Thymus (tissue), 14 donors: ENCODE measurements around the gene CHIC1. TPM values are rescaled to one million over a fixed set of nuclear protein-coding genes. Genes with fewer than 3 reads are reported as not detected.
"Not testable (repeated sequence)": the region's sequence is repeated elsewhere in the genome, so short reads cannot be mapped to it uniquely, and the experiment has no call there.

Source experiments
- DNase-seq, 9 donors: peaks; one replicate each; pipeline ENCODE4 v3.0.0-alpha.2; 2013; ENCODE audit warnings: low spot score in 9 of 9, low read depth in 6 of 9, missing footprints in 1 of 9
- H3K27ac ChIP-seq, 2 donors: one replicate each; pipeline ENCODE4 v1.5.1; 2013; ENCODE audit warnings: control low read depth in 1 of 2, low read depth in 1 of 2, low read length in 1 of 2, mild to moderate bottlenecking in 1 of 2, moderate library complexity in 1 of 2
- H3K27me3 ChIP-seq, 2 donors: one replicate each; pipeline ENCODE4 v1.5.1; 2013; ENCODE audit warnings: low read length in 1 of 2; ENCODE audit not compliant: control insufficient read depth in 2 of 2, insufficient read depth in 1 of 2
- H3K36me3 ChIP-seq, 2 donors: one replicate each; pipeline ENCODE4 v1.5.1; 2013; ENCODE audit warnings: low read length in 1 of 2, mild to moderate bottlenecking in 1 of 2, moderate library complexity in 1 of 2; ENCODE audit not compliant: control insufficient read depth in 2 of 2, insufficient read depth in 2 of 2
- H3K4me1 ChIP-seq, 2 donors: one replicate each; pipeline ENCODE4 v1.5.1; 2013; ENCODE audit warnings: low read length in 2 of 2; ENCODE audit not compliant: control insufficient read depth in 2 of 2, insufficient read depth in 2 of 2
- H3K4me3 ChIP-seq, 2 donors: one replicate each; pipeline ENCODE4 v1.5.1; 2013; ENCODE audit warnings: low read length in 2 of 2, control low read depth in 1 of 2, mild to moderate bottlenecking in 1 of 2
- H3K9me3 ChIP-seq, 2 donors: one replicate each; pipeline ENCODE4 v1.5.1; 2013; ENCODE audit warnings: low read length in 1 of 2, mild to moderate bottlenecking in 1 of 2; ENCODE audit not compliant: control insufficient read depth in 2 of 2, insufficient read depth in 1 of 2
- WGBS: extraction: QIAGEN DNeasy Blood & Tissue Kit; methylation state at CpG from one replicate; pipeline ENCODE4 v1.1.7; 2013; 5-methylcytosine and 5-hydroxymethylcytosine counted together
- long read RNA-seq, 10 donors: transcript quantifications; one replicate each; lab custom pipeline, GENCODE V29; 2026
- polyA plus RNA-seq: library from polyadenylated mRNA; stranded (reverse); fragments of 200-250 nt; gene quantifications from one replicate; pipeline ENCODE4 v1.2.3, GENCODE V29; 2013
- total RNA-seq: library from RNA; stranded (reverse); fragments of 120-200 nt; gene quantifications from one replicate; pipeline ENCODE4 v1.2.4, GENCODE V29; 2013
- donor health status: healthy.

The CHIC1 gene
- 5.1 TPM for total RNA-seq
- polyA plus RNA-seq, result 3.7 TPM
- long read RNA-seq, donor 1, full-length matches to known transcripts, result 1 of 1 reads
- long read RNA-seq, donor 1, partial matches to known transcripts, result 0 of 1 reads
- long read RNA-seq, donor 1, other reads (novel, unspliced or antisense), result 0 of 1 reads
- long read RNA-seq, donor 2, full-length matches to known transcripts, result 2 of 2 reads
- long read RNA-seq, donor 2, partial matches to known transcripts, result 0 of 2 reads
- long read RNA-seq, donor 2, other reads (novel, unspliced or antisense), result 0 of 2 reads
- long read RNA-seq, donor 3, full-length matches to known transcripts, result 1 of 1 reads
- long read RNA-seq, donor 3, partial matches to known transcripts, result 0 of 1 reads
- long read RNA-seq, donor 3, other reads (novel, unspliced or antisense), result 0 of 1 reads
- long read RNA-seq, donor 4, result 0 reads
- long read RNA-seq, donor 5, full-length matches to known transcripts, result 1 of 1 reads
- long read RNA-seq, donor 5, partial matches to known transcripts, result 0 of 1 reads
- long read RNA-seq, donor 5, other reads (novel, unspliced or antisense), result 0 of 1 reads
- long read RNA-seq, donor 6, result 0 reads
- long read RNA-seq, donor 7, result 0 reads
- long read RNA-seq, donor 8, full-length matches to known transcripts, result 1 of 1 reads
- long read RNA-seq, donor 8, partial matches to known transcripts, result 0 of 1 reads
- long read RNA-seq, donor 8, other reads (novel, unspliced or antisense), result 0 of 1 reads
- long read RNA-seq, donor 9, result 0 reads
- long read RNA-seq, donor 10, result 0 reads

DNA sequence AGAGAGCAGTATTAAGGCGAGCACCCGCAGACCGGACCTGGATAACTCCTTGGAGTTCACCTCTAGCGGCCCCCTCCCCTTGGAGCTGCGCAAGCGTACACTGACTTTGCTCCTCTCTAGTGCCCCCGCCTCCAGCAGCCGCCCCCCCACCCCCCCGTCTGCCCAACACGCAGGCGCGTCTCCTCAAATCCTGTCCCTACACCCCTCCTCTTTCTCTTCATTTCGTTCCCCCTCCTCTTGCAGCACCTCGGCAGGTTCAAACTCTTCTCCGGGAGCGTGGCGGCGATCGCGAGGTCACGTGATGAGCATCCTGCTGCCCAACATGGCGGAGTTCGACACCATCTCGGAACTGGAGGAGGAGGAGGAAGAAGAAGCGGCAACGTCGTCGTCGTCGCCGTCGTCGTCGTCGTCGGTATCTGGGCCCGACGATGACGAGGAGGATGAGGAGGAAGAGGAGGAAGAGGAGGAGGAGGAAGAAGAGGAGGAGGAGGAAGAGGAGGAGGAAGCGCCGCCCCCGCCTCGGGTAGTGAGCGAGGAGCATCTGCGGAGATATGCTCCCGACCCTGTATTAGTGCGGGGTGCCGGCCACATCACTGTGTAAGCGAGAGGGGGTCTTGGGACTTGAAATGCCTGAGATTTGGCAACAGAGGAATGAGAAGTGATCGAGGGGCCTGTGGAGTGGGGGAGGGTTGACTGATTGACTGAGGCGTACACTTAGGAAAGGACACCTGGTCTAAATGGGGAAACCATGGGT, at the start of gene CHIC1:
TSS of gene CHIC1 (plus strand) at position 214 of the 754 bp plus-strand sequence. CDS start at position 302, 88 bp downstream.
- Histone ChIP-seq H3K27ac (peak within 1 kb of the TSS; percentile 83 to 89), H3K4me1 (no peaks in the 10 kb centered on the region), H3K9me3 (no peaks in the 10 kb centered on the region), H3K36me3 (no peaks in the 10 kb centered on the region), H3K4me3 (peak within 1 kb of the TSS; percentile 61 to 65), H3K27me3 (no peaks in the 10 kb centered on the region)
- under 1% methylated on average over 51 of the region's 51 CpGs for WGBS
- peak; percentile 34 to 83 (median 62) for DNase-seq

- DNase-seq, H3K36me3 ChIP-seq, H3K9me3 ChIP-seq, H3K27me3 ChIP-seq, H3K4me1 ChIP-seq, H3K27ac ChIP-seq, H3K4me3 ChIP-seq: not testable (repeated sequence)
- 74% methylated on average over 2 of the region's 2 CpGs for WGBS
Observed at GRCh38 chrX:73522823-73523222, 40.2 kb upstream of the CHIC1 start.

DNA sequence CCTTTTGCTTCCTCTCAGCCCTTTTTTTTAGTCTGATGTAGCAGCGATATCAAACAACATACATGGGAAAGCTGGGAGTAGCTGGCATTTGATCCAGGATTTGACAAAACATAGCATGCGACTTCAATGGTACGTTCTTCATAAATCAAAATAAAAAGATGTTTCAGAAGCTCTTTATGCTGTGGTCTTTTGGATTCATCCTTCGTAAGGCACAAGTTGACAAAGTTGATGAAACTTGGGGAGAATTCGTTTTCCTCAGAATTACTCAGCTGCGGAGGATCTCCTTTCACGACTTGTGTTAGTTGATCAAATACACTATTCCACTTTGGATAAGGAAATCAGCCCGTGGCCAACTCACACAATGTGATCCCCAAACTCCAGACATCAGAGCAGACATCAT, 38.1 kb upstream of the CHIC1 start:
- Histone ChIP-seq H3K36me3 (no peaks in the 10 kb centered on the region), H3K9me3 (no peaks in the 10 kb centered on the region), H3K27me3 (no peaks in the 10 kb centered on the region), H3K4me3 (no peak overlapping the region), H3K27ac (no peak overlapping the region), H3K4me1 (no peaks in the 10 kb centered on the region)
- DNase-seq, result no peak
- 94% methylated on average over 8 of the region's 8 CpGs for WGBS

- WGBS, result 36% methylated on average over 13 of the region's 13 CpGs
- Histone ChIP-seq H3K27ac (no peak overlapping the region), H3K27me3 (no peaks in the 10 kb centered on the region), H3K4me3 (no peak overlapping the region), H3K36me3 (no peaks in the 10 kb centered on the region), H3K4me1 (no peaks in the 10 kb centered on the region), H3K9me3 (no peaks in the 10 kb centered on the region)
- no peak for DNase-seq
Observed at GRCh38 chrX:73525928-73526690, 36.9 kb upstream of the CHIC1 start.

DNA sequence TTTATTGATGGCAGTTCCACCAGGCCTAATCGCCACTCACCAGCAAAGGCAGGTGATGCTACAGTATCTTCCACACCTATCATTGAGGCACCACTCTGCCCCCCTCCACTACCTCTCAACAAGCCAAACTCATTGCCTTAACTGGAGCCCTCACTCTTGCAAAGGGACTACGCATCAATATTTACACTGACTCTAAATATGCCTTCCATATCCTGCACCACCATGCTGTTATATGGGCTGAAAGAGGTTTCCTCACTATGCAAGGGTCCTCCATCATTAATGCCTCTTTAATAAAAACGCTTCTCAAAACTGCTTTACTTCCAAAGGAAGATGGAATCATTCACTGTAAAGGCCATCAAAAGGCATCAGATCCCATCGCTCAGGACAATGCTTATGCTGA, 31.3 kb upstream of the CHIC1 start:
- not testable (repeated sequence) for DNase-seq, H3K9me3 ChIP-seq, H3K4me1 ChIP-seq, H3K27me3 ChIP-seq, H3K4me3 ChIP-seq, H3K36me3 ChIP-seq, H3K27ac ChIP-seq
- WGBS, result 94% methylated on average over 4 of the region's 4 CpGs

GRCh38 chrX:73556159-73556558, 6.8 kb upstream of the CHIC1 start:
- DNase-seq, result no peak
- no peak overlapping the region for H3K27ac ChIP-seq

GRCh38 chrX:73561801-73562200, 1.2 kb upstream of the CHIC1 start:
- H3K36me3 ChIP-seq, result no peaks in the 10 kb centered on the region
- H3K27ac ChIP-seq, result no peak overlapping the region
- H3K27me3 ChIP-seq, result no peaks in the 10 kb centered on the region
- no peak for DNase-seq
- H3K9me3 ChIP-seq, result no peaks in the 10 kb centered on the region
- H3K4me1 ChIP-seq, result no peaks in the 10 kb centered on the region
- 92% methylated on average over 3 of the region's 3 CpGs for WGBS
- H3K4me3 ChIP-seq, result peak overlapping the region in 1 of 2 donors; percentile 65

More at GRCh38 chrX:73556159-73556558, 6.8 kb upstream of the CHIC1 start:
- Histone ChIP-seq H3K9me3 (no peaks in the 10 kb centered on the region), H3K4me1 (no peaks in the 10 kb centered on the region), H3K27me3 (no peaks in the 10 kb centered on the region), H3K4me3 (no peak overlapping the region), H3K36me3 (no peaks in the 10 kb centered on the region)

GRCh38 chrX:73562458-73562857, 539 bp upstream of the CHIC1 start:
- WGBS, result 0% methylated on average over 3 of the region's 3 CpGs
- peak overlapping the region; percentile 61 to 65 for H3K4me3 ChIP-seq
- no peaks in the 10 kb centered on the region for H3K27me3 ChIP-seq
- H3K27ac ChIP-seq, result peak overlapping the region; percentile 83 to 89
- no peak for DNase-seq
- H3K36me3 ChIP-seq, result no peaks in the 10 kb centered on the region
- no peaks in the 10 kb centered on the region for H3K9me3 ChIP-seq
- no peaks in the 10 kb centered on the region for H3K4me1 ChIP-seq
